Measurements from ENCODE around the gene NECAB3.
"Not testable (repeated sequence)": the region's sequence is repeated elsewhere in the genome, so short reads cannot be mapped to it uniquely, and the experiment has no call there.

NECAB3 gene

DNA sequence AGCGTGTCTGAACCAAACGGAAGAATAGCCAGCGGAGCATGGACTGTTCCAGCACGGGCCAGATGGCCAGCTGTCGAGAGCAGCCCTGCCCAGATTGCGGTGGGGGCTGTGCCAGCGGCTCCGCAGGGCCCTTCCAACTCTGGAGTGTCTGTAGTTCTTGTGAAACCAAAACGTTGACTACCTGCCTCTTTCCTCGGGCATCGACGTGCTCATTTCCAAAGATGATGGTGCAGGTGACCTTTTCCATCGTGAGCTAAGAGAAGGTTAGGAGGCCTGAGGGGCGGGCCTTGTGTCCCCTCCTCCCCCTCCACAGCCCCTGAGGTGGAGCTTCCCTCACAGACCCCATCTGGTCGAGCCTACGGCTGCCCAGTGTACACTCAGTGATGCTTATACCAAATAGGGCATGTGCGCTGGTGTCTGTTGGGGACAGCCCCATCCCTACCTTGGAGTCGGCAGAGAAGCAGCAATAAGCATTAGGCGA lies 25.0 kb downstream of the NECAB3 start:
- DNase-seq: no peak

DNA sequence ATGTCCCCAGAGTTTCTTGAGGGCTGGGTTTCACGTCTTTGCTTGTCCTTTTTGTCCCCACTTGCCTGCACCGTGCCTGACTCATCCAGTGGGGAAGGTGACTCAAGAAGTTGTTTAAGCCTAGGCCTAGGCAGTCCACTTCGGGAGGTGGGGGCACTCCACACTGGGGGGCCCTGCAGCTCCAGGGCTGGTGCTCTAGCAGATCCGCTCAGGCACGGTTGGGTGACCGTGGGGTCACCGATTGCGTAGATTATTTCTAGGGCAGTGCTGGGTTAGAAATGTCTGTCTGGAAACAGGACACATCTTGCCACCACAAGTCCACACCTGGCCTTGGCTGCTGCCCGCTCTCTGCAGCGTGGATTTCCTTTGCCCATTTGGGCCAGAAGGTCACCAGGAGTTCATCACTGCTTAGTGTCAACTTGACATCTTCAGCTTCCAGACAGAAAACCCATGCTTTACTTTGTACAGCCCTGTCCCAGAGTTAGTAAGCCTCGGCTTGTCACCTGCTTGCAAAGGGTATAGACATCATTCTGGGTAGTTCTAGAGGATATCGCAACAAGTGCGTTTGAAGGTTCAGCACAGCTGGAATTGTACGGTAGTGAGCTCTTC lies 25.7 kb downstream of the NECAB3 start:
- no peak for DNase-seq

DNA sequence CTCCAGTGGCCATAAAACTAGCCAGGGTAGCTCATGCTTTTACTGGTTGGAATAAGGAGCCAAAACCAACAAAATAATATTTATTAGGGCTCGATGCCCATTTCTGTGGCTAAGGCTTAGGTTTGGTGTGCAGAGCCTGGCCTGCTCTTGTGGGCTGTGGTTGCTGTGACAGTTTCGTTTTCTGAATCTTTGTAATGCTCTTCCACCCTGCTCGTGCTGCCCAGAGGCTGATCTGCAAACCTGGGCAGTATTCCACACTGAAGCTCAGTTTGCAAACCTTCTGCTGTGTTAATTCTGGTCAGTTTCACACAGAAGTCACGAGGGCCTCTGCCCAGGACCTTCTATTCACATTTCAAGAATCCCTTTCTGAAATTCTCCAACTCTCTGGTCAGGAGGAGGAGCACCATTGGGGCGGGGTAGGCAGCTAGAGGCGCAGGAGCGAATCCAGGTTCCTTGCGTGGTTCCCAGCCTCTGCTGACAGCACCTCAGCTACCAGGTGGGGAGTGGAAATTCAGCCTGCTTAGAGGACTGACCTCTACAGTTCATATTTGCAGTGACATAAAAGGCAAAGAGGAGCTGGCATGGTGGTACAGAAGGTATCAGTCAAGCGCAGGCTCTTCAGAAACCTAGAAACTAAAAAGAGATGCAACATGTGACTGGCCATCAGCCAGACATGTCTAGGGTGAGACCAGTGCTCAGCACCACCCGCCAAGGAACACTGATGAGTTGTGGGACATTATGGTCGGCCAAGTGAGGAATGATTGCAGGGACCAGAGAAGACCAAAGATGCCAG lies 26.4 kb downstream of the NECAB3 start:
- no peak for DNase-seq

DNA sequence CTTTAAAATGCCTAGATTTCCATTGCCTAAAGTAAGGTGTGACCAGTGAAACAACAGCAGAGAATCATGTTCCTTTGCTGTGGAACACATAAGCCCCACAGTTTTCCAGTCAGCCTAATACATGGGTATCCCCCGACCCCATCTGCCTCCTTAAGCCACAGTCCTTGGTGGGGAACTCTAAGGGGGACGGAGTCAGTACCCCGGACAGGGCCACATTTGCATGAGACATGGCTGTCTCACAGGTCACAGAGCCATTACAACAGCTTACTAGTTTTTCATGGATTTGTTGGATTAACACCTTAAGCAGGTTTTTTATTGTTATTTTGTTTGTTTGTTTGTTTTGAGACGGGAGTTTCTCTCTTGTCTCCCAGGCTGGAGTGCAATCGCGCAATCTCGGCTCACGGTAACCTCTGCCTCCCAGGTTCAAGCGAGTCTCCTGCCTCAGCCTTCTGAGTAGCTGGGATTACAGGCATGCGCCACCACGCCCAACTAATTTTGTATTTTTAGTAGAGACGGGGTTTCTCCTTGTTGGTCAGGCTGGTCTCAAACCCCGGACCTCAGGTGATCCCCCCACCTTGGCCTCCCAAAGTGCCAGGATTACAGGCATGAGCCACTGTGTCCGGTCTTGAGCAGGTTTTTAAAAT lies 27.1 kb downstream of the NECAB3 start:
- not testable (repeated sequence) for DNase-seq

DNA sequence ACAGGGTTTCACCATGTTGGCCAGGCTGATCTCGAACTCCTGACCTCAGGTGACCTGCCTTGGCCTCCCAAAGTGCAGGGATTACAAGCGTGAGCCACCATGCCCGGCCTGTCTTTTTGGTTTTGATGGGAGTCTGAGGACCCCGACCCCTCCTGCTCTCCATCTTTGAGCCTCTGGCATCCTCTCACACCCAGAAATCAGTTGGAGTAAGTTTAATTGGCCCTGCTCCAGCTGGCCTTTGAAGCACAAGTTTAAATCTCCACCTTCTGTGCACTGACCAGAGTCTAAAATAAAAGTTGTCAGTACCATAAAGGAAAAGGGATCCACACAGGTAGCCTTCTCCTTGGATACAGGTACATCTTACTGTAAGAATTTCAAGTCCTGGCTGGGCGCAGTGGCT lies 28.0 kb downstream of the NECAB3 start:
- no peak for DNase-seq

DNA sequence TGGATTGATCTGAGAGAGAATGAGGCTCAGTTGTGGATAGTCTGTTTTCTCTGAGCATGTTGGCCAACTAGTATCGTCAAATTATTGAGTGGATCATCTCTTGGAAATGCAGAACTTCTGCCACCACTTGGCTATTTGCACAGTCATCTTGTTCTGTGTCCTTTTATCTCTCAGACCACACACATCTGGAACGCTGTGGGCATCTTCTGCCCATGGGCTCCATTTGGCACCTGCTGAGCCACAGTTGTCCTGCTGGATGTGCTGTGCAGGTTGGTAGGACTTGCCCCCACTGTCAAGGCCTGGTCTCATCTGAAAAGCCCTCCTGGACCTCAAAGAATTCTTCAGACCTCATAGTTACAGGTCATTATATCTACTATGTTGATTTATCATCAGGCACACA lies 28.8 kb downstream of the NECAB3 start:
- DNase-seq: no peak

DNA sequence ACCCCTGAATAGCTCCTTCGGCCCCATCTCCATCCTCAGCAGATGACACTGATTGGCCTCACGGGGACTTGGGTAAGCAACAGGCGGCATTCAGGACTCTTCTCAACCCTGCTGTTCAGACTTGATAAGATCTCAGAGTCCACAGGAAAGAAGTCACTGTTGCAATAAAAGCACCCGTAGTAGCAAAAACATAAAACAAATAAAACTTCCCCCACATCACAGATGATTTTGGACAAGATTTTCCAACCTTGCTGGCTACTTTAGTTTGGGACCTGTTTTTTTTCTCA lies 29.2 kb downstream of the NECAB3 start:
- DNase-seq: no peak

DNA sequence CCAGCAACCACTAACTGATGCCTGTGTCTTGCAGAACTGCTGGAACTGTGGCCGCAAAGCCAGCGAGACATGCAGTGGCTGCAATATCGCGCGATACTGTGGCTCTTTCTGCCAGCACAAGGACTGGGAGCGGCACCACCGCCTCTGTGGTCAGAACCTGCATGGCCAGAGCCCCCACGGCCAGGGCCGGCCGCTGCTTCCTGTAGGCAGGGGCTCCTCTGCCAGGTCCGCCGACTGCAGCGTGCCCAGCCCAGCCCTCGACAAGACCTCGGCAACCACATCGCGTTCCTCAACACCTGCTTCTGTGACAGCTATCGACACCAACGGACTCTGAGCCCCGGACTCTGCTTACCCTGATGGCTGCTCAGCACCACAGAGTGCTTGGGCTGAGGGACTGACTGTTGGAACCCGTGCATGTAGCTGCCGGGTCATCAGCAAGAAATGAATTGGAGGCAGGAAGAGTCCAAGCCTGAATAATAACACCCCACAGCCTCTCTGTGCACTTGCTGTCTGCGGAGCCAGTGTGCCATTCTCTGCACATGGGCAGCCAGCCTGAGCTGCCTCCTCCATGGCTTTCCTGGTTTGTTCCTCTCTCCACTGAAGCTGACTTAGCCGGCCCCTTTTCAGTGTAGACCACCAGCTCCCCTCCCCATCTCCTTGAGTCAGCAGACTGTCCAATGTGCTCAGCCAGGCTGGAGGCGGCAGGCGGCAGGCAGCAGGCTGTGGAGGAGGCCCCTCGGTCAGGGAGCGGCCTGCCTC lies 29.7 kb downstream of the NECAB3 start:
- no peak for DNase-seq

DNA sequence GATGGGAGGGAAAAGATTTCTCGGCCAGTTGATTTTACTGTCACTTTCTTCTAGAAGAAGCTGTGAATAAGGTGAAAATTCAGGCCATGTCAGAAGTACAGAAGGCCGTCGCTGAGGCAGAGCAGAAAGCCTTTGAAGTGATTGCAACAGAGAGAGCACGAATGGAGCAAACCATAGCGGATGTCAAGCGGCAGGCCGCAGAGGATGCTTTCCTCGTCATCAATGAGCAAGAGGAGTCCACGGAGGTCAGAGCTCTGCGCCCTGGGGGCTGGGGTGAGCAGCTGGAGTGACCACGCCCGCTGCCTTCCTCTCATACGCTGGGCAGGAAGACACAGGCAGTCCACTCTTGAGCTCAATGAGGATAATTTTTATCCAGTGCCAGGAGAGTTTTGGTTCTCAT lies 33.9 kb downstream of the NECAB3 start:
- no peak for DNase-seq

DNA sequence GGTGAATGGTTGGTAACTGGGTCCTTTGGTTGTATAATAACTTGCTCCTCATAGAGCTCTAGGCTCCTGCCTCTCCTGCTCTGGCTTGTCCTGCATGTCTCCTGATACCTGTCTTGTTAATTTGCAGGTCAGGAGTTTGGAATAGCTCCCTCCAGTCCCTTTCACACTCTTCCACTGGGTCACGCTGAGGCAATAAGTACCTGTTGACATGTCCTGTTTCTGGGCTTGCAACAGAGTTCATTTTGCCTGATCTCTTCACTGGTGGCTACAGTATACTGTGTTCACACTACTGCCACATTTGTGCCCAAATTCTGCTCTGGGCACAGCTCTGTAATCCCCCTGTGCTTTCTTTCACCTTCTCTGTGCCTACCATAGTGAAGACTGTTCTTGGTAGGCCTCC lies 37.5 kb downstream of the NECAB3 start:
- DNase-seq: no peak

DNA sequence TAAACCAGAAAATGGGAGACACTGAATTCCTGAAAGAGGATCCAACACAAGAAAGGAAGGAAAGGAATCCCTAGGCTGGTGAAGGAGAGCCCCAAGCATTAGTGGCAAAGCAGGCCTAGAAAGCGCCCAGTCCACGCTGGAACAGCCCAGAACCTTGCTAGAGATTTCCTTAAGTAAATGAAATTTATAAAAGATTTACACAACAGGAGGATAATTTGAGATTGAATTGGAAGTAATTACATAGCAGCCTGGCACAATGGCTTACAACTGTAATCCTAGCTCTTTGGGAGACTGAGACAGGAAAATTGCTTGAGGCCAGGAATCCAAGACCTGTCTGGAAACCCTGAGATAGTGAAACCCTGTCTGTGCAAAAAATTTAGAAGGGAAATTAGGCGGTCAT lies 38.9 kb downstream of the NECAB3 start:
- DNase-seq: no peak

DNA sequence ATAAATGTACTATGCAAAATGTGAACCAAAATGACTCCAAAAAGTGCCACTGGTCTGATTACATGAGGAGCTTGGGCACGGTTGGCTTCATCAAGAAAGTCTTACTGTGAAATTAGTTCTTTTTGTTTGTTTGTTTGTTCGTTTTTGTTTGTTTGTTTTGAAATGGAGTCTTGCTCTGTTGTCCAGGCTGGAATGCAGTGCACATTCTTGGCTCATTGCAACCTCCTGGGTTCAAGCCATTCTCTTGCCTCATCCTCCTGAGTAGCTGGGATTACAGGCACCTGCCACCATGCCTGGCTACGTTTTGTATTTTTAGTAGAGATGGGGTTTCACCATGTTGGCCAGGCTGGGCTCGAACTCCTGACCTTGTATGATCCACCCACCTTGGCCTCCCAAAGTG lies 42.3 kb downstream of the NECAB3 start:
- DNase-seq: not testable (repeated sequence)

DNA sequence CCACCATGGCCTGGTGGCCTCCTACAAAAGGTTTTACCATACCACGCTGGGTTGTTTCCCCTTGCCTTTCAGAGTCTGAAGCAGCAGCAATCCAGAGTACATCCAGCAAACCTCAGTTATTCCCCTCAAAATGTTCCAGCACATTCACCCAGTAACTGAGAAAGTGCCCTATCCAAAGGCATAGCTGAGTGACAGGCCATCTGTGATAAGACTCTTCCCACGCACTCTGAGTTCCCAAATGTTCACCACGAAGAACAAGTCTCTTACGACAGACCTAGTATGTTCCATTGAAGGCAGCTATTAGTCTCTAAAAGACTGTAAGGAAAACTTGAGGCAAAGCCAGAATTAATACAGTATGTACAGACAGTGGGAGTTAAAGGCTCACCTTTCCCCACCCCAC lies 43.7 kb downstream of the NECAB3 start:
- DNase-seq: no peak

DNA sequence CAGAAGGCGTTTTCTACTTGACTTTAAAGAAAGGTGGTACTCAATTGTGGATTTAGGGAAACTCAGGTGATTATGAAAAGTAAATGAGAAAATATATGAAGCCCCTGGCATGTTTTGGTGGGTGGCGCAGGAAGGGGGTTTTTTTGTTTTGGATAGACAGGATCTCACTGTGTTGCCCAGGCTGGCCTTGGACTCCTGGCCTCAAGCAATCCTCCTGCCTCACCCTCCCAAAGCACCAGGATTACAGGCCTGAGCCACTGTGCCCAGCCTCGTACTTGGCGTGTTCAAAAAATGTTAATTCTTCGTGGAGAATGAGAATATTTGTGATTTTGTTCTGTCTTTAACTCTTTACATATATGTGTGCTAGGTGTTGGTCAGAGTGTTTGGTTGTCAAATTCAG lies 44.2 kb downstream of the NECAB3 start:
- DNase-seq: no peak

DNA sequence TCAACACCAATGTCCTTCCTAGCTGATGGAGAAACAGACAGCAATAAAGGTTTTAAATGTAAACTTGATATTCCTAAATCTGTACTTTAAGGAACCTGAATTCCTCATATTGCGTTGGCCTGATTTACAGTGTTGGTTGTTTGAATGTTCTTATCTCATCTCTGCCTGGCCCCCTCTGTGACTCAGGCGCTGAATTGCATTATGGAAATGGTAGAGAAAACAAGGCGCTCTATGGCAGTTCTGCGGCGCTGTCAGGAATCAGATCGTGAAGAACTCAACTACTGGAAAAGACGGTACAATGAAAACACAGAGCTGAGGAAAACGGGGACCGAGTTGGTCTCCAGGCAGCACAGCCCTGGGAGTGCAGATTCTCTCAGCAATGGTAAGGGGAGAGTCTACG lies 44.7 kb downstream of the NECAB3 start:
- DNase-seq: no peak

DNA sequence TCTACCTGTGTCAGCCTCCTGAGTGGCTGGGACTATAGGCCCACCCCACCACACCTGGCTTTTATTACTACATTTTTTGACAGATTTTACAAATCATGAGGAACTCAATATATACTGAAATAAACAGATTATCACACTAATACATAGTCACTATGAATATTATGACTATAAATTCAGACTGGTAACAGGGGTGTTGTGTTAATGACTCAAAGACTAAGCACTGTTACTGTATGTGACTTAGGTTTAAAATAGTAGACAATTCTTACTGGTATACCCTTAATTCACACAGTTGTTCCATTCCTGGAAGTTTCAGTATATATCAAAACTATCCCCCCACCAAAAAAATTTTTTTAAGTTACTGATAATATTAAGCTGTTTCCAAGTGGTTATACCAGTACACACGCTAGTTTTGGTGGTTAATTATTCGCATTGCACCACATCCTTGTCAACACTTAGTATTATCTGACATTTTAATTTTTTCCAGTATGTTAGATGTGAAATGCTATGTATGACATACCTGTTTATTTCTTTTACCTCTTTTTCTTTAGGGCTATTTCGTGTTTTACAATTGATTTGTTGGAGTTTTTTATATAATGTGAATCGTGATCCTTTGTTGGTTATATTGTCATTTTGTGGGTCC lies 46.5 kb downstream of the NECAB3 start:
- no peak for DNase-seq

DNA sequence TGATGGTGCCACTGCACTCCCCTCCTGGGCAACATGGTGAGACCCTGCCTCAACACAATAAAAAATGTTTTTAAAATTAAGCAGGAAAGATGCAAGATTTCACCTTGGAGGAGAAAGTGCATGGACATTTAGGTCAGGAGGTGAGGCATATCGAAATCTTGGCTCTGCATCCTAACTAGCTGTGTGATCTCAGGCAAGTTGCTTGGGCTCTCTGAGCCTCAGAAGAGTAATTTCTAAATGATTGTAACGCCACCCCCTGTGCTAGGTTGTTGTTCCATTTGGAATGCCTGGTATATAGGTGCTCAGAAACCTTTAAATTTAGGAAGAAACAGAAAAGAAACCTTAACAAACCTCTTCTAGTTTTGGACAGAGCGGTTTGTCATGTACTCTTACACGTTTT lies 48.0 kb downstream of the NECAB3 start:
- no peak for DNase-seq

DNA sequence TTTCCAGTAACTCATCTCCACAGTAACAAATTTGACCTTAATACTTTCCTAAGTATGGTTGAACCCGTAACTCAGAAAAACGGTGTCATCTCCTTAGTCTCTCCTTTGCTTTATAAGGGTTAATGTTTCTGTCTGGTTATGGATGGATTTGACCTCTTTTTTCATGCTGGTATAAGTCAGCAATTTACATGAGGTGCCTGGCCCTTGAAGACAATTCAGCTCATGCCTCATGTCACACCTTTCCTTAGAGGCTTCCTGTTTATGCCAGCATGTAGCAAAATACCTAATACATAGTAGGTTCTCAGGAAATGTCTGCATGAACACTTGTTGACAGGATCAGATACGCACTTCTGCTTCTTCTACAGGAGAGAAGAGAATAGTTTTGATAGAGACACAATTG lies 49.8 kb downstream of the NECAB3 start:
- DNase-seq: no peak

DNA sequence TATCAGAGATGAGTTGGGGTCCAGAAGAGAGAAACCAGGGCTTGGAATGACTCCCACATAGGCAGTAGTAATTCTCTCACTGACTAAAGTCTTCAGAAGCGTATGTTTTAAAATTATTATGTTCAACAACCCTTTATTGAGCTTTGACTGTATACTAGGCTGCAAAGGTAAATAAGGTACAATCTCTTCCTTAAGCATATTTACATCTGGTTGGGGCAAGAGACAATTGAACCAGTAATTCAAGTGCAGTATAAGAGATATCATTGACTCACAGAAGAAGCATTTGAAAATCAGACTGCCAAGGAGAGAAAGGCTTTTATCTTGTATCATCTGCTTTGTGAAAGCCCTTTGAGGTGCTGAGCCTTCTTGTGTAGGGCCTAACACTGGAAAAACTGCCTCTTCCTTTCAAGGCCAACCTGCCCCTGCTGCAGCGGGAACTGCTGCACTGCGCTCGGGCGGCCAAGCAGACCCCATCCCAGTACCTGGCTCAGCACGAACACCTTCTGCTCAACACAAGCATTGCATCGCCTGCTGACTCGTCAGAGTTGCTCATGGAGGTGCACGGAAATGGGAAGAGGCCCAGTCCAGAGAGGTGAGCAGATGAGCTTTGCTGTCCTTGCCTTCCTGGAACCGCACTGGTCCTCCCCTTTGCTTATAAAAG lies 51.4 kb downstream of the NECAB3 start:
- no peak for DNase-seq

DNA sequence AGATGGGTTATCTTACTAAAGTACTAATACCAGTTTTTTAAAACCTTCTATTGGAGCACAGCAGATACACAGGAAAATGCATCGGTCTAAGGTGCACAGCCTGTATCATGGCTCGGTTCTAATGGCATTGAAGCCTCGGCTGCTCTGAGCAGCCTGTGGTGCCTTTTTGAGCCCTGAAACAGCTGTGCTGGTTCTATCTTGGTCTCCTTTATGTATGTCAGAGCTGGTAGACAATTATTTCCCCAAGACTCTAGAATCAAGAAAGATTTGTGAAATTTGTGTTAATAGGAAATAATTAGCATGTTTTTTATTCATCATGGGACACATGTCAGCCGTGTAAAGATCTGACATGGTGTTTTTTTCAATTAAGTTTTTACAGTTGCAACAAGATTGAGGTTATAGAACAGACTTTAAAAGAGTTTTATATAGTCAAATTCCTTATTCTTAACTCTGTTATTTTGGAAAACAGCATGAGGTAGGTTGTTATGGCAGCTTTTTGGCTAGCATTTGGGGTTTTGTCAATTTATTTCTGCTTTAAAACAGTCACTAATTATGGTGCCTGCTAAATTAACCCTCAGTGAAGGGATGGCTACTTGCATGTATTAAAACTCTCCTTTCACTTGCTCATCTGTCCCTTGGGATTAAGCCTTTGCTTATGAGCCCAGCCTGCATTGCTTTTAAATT lies 52.4 kb downstream of the NECAB3 start:
- DNase-seq: no peak

DNA sequence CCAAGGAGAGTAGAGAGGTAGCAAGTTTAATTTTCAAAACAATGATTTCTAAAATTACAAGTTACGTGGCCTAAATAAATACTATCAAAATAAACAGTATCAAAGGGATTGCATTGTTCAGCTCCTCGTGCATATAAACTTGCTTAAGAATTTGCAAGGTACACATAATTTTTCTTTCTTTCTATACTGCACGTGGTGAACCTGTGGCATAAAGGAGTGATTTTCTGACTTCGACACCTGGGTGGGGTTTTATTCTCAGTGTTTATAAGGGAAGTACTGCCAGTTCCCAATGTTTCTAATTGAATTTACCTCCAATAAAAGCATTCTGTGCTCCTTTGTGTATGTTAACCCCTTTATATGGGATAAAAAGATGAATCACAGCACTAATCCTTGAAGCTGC lies 62.2 kb downstream of the NECAB3 start:
- no peak for DNase-seq

DNA sequence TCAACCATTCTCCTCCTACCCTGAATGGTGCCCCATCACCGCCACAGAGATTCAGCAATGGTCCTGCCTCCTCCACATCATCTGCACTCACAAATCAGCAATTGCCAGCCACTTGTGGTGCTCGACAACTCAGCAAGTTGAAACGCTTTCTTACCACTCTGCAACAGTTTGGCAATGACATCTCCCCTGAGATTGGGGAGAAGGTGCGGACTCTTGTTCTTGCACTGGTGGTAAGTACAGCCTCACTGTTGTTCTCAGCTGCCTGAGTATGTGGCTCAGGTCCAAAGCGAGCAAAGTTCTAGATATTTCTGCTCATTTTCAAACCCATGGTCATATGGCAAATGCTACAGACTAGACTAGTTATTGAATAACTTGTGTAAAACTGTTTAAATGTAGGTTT lies 63.1 kb downstream of the NECAB3 start:
- DNase-seq: no peak

All from CD4-positive, alpha-beta T cell treated with Interleukin-15 for 1 hour (primary cell).